GM10266 (cell line): ENCODE measurements around the gene TTLL5.

Experiments
- DNase-seq: peaks from one replicate; pipeline ENCODE4 v3.0.0; 2012; ENCODE audit errors: extremely low spot score
- TF ChIP-seq, protein P1 (sequence below): IDR thresholded peaks from 2 replicates; pipeline ENCODE4 v1.5.1; 2012; ENCODE audit warnings: mild to moderate bottlenecking, low read depth; ENCODE audit not compliant: control insufficient read depth, insufficient read depth; ENCODE audit errors: missing control alignments

TTLL5 gene

DNA sequence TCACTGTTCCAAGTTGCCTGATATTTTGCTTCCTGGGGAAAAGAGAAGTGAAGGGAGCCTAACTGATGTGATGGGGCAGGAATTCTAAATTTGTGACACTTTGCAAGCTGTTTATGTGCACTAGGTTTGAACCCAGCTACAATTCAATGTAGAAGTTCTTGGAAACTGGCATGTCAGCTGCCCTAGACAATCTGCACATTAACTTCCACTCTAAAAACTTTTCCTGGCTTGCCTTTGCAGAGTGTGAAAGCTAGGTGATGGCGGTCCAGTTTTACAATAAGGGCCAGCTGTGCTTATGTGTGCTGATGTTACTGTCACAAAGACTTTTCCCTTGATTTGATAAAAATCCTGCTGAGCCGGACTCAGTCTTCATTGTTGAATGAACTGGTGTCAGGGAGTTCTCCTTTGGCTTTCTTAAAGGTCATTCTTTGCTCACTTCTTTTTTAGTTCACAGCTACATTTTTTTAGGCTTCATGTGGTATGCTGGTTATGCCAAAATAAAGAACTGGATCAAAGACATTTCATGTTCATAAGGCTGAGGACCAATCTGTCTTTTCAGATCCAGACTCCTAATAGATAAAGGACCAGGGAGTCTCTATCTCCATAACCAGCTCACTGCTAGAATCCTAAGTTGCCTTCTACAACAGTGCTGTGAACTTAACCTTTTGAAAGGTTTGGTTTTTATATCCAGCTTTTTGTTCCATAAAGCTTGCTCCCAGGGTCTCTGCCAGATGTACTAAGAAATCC lies 187.3 kb downstream of the TTLL5 start:
- TF ChIP-seq, protein P1, sequence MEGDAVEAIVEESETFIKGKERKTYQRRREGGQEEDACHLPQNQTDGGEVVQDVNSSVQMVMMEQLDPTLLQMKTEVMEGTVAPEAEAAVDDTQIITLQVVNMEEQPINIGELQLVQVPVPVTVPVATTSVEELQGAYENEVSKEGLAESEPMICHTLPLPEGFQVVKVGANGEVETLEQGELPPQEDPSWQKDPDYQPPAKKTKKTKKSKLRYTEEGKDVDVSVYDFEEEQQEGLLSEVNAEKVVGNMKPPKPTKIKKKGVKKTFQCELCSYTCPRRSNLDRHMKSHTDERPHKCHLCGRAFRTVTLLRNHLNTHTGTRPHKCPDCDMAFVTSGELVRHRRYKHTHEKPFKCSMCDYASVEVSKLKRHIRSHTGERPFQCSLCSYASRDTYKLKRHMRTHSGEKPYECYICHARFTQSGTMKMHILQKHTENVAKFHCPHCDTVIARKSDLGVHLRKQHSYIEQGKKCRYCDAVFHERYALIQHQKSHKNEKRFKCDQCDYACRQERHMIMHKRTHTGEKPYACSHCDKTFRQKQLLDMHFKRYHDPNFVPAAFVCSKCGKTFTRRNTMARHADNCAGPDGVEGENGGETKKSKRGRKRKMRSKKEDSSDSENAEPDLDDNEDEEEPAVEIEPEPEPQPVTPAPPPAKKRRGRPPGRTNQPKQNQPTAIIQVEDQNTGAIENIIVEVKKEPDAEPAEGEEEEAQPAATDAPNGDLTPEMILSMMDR: no peak

DNA sequence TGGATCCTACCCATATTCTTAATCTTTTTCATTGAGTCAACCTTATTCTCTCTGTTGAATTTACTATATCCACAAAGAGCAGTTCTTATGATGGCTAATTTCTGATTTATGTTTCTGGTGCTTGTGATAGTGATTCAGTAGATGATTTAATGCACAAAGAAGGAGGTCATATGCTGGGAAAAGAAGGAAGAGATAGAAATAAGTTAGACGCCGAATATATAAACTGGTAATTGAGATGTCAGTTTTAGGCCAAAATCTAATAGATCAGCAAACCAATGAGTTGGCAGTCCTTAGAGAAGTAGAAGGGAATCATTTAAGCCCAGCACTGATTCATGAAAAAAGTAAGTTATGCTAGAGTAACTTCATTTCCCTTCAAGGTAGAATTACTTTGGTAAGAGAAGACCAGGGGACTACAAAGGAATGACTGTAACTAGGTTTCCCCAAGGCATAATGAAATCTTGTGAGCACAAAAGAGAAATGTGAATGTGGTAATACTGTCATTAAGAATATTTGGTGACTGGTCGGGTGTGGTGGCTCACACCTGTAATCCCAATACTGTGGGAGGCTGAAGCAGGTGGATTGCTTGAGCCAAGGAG lies 188.4 kb downstream of the TTLL5 start:
- DNase-seq: no peak
- TF ChIP-seq, protein P1: no peak

More for the DNA sequence above, 187.3 kb downstream of the TTLL5 start:
- DNase-seq: no peak

DNA sequence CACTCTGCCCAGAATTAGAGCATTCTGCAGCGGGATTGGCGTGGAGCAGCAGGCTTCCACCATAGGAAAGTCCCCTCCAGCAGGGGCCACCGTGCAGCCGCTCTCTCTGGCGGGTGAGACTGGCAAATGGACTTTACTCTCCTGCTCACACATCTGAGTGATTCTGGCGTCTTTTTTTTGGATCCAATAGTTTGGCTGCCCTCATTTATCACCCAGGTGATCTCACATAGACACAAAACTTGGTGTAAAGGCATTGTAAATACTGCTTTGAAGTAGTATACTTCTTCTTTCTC lies 190.5 kb downstream of the TTLL5 start:
- no peak for DNase-seq
- TF ChIP-seq, protein P1: no peak

DNA sequence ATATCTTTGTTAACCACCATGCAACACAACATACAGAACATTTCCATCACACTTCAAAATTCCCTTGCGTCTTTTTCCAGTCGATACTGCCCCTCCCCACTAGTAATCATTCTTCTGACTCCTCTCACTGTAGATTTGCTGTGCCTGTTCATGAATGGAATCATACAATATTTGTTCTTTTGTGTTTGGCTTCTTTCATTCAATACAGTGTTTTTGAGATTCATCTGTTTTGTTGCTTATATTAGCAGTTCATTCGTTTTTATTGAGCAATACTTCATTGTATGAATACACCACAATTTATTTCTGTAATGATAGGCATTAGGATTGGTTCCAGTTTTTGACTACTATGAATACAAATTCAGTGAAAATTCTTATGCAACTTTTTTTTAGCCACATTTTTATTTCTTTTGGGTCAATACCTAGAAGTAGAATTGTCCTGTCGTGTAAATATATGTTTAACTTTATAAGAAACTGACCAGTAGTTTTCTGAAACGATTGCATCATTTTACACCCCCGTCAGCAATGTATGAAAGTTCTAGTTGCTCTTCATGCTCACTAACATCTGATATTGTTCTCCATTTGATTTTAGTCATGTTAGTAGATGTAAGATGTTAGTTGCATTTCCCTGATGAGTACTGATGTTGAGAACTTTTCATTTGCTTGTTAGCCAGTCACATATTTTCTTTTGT lies 193.2 kb downstream of the TTLL5 start:
- TF ChIP-seq, protein P1: no peak
- no peak for DNase-seq

DNA sequence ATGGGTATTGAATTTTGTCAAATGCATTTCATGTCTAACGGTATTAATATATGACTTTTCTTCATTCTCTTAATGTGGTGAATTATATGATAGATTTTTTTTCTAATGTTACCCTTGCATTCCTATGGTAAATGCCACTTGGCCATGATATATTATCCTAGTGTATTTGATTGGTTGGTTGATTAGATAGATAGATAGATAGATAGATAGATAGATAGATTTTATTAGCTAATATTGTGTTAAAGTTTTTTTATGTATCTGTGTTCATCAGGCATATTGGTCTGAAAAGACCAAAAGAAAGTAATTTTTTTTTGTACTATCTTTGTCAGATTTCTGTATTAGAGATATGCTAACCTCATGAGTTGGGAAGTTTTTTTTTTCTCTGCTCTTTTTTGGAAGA lies 196.2 kb downstream of the TTLL5 start:
- TF ChIP-seq, protein P1: no peak
- DNase-seq: no peak

DNA sequence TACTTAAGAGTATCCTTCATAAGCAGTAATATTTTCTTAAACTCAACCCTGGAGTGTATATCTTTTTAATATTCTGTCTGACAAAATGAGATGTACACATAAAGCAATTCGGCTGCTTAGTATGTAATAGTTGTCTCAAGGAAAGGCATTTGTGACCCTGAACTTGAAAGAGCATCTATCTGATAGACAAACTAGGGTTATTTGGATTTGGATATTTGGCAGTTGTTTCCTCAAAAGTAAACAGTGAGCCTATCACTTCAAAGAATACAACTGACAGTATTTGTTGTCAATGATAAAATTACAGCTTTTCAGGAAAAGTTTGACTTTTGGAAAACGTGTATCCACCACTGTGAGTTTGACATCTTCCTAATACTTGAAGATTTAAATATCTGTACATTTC lies 197.3 kb downstream of the TTLL5 start:
- DNase-seq: no peak
- TF ChIP-seq, protein P1: no peak

DNA sequence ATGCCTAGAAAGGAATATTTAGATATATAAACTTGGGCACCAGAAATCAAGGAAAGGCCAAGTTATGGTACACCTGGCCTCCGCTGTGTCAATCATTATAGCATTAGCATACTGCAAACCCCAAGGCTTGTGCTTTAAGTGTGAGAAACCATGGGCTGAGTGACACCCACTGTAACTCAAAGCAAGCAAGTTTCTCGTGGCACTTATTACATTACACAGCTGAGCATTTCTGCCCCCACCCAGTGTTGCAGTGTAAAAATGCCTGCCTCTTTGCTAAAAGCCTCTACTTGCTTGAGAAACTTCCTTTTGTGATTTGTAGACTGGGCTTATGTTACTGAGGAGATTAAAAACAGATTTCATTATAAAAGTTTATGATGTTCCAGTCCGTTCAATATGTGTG lies 198.7 kb downstream of the TTLL5 start:
- TF ChIP-seq, protein P1: no peak
- DNase-seq: no peak
